ENCODE measurements around the gene PHF14. TPM values are rescaled to one million over a fixed set of nuclear protein-coding genes. Genes with fewer than 3 reads are reported as not detected.

The PHF14 gene
- total RNA-seq, 1 experiment from 2014 or later: 50.8 TPM

DNA sequence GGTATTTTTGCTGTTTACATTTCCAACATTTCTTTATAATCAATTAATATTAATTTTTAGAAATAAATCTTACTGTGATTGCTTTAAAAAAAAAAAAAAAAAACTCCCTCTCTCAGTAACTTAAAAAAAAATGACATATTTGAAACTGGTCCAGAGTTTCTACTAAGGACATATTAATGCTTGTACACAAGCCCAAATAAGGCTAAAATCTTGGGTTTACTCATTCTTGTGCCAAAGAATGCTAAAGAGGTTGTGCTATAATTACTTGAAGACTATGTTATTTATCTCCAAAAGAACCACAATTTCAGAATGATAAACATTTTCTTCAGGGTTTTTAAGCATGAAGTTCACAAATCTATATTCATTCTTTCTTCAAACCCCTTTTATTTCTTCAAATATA is 39.4 kb upstream of the PHF14 start:
- H4K20me1 ChIP-seq (ENCODE audit: control insufficient read depth, insufficient read depth, insufficient read length): no peaks in the 10 kb centered on the region
- no peak overlapping the region for H3K4me3 Mint-ChIP-seq
- no peaks in the 10 kb centered on the region for H3K27me3 Mint-ChIP-seq (ENCODE audit: low read depth)
- H2AK5ac ChIP-seq (ENCODE audit: insufficient read length, low read length): no peak overlapping the region
- peaks cover 25 to 62% (median 57%) of the 10 kb centered on the region in 3 experiments; a peak in 6 of 7 replicates for H3K36me3 Mint-ChIP-seq (ENCODE audit: insufficient read depth in 1 of 3, low read depth in 3 of 3)
- H2BK15ac ChIP-seq (ENCODE audit: low read depth, low read length): no peak overlapping the region
- H3K27me3 ChIP-seq (ENCODE audit: insufficient read depth, low read length): no peaks in the 10 kb centered on the region
- DNase-seq: no peak
- H4K91ac ChIP-seq (ENCODE audit: insufficient read length, low read depth, low read length): no peak overlapping the region
- H3K9me3 ChIP-seq (ENCODE audit: control insufficient read depth, low read depth, low read length): no peaks in the 10 kb centered on the region
- no peak overlapping the region for H2BK12ac ChIP-seq (ENCODE audit: insufficient read length, low read depth, low read length)
- H2BK120ac ChIP-seq (ENCODE audit: low read depth, low read length, poor library complexity, severe bottlenecking): no peak overlapping the region
- H3K9me3 Mint-ChIP-seq: no peaks in the 10 kb centered on the region; a peak in 1 of 5 replicates
- H3K4ac ChIP-seq (ENCODE audit: low read depth, low read length): no peak overlapping the region
- H3K14ac ChIP-seq (ENCODE audit: insufficient read depth, low read length): no peak overlapping the region
- no peak overlapping the region for H3K56ac ChIP-seq (ENCODE audit: insufficient read length, low read depth, low read length)
- TF ChIP-seq, protein P1, sequence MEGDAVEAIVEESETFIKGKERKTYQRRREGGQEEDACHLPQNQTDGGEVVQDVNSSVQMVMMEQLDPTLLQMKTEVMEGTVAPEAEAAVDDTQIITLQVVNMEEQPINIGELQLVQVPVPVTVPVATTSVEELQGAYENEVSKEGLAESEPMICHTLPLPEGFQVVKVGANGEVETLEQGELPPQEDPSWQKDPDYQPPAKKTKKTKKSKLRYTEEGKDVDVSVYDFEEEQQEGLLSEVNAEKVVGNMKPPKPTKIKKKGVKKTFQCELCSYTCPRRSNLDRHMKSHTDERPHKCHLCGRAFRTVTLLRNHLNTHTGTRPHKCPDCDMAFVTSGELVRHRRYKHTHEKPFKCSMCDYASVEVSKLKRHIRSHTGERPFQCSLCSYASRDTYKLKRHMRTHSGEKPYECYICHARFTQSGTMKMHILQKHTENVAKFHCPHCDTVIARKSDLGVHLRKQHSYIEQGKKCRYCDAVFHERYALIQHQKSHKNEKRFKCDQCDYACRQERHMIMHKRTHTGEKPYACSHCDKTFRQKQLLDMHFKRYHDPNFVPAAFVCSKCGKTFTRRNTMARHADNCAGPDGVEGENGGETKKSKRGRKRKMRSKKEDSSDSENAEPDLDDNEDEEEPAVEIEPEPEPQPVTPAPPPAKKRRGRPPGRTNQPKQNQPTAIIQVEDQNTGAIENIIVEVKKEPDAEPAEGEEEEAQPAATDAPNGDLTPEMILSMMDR (conservative IDR thresholded peaks at IDR 0.05): no peak
- no peak overlapping the region for H2AFZ ChIP-seq (ENCODE audit: low read length)
- H3K4me2 ChIP-seq (ENCODE audit: insufficient read depth, insufficient read length, low read length): no peak overlapping the region
- peaks cover 10% of the 10 kb centered on the region; the same call in 1 of the 2 replicates for H3K79me2 ChIP-seq (ENCODE audit: insufficient read depth, low read length)
- no peak overlapping the region for H4K8ac ChIP-seq (replicated peaks; ENCODE audit: insufficient read length, low read depth, low read length)
- no peak overlapping the region for H2BK5ac ChIP-seq (ENCODE audit: insufficient read length, low read length)
- H2BK20ac ChIP-seq (ENCODE audit: low read depth, low read length, poor library complexity, severe bottlenecking): no peak overlapping the region
- H3K27ac Mint-ChIP-seq: no peak overlapping the region
- H3T11ph ChIP-seq (ENCODE audit: low read length): no peak overlapping the region
- H3K4me1 ChIP-seq (ENCODE audit: insufficient read depth, low read length): peaks cover 3% of the 10 kb centered on the region
- H3K18ac ChIP-seq (ENCODE audit: insufficient read length, low read depth, low read length): no peak overlapping the region
- H3K4me1 Mint-ChIP-seq: peaks cover 39 to 42% of the 10 kb centered on the region in 2 experiments
- H4K5ac ChIP-seq (ENCODE audit: insufficient read length, low read depth, low read length): no peak overlapping the region
- H3K27ac ChIP-seq (ENCODE audit: insufficient read length, low read depth, low read length): no peak overlapping the region
- H3K23ac ChIP-seq (ENCODE audit: insufficient read length, low read depth, low read length): no peak overlapping the region
- no peak overlapping the region for H3K9ac ChIP-seq (ENCODE audit: extremely low read depth, insufficient read length, low read length)
- H3K79me1 ChIP-seq (ENCODE audit: insufficient read depth, low read depth, low read length, poor library complexity, severe bottlenecking): no peaks in the 10 kb centered on the region
- H3K23me2 ChIP-seq (ENCODE audit: insufficient read length, low read depth, low read length, poor library complexity, severe bottlenecking): no peaks in the 10 kb centered on the region

Data from H9 (cell line).